Caco-2 (cell line): ENCODE measurements around the gene TIRAP. TPM values are rescaled to one million over a fixed set of nuclear protein-coding genes. Genes with fewer than 3 reads are reported as not detected.

ENCODE experiments used
- BruUV-seq: library from RNA; stranded (reverse); fragments of 400-500 nt; replicated peaks from 2 replicates; lab custom pipeline; 2021; lab: Mats Ljungman, UMichigan
- CTCF ChIA-PET: fragments of 300-600 bp; sonication (Branson Sonifier 250); formaldehyde crosslinking; loops from one replicate; lab custom pipeline; 2022; ENCODE audit warnings: antibody characterized with exemption; lab: Charles Lee
- POLR2A ChIA-PET: fragments of 300-600 bp; sonication (Branson Sonifier 250); formaldehyde crosslinking; loops from one replicate; lab custom pipeline; 2022; ENCODE audit warnings: antibody characterized with exemption; lab: Charles Lee
- DNase-seq, 2 experiments: peaks; one replicate each; pipeline versions ENCODE4 v3.0.0 to v3.0.0-alpha.2; 2020 to 2022
- H3K27me3 ChIP-seq: replicated peaks from 2 replicates; pipeline ENCODE4 v1.6.0; 2011; ENCODE audit warnings: low read length; ENCODE audit not compliant: control insufficient read depth, insufficient read depth
- H3K36me3 ChIP-seq: 2 replicates; pipeline ENCODE4 v1.5.1; 2011; ENCODE audit warnings: low read length; ENCODE audit not compliant: control insufficient read depth, insufficient read depth
- H3K4me1 ChIP-seq: fragments of 250-450 bp; sonication (Bioruptor Pico); 2 replicates; pipeline ENCODE4 v1.5.1; 2020; ENCODE audit warnings: mild to moderate bottlenecking
- H3K4me3 ChIP-seq: 2 replicates; pipeline ENCODE4 v1.5.1; 2011; ENCODE audit warnings: low read depth, mild to moderate bottlenecking, control low read depth, low read length
- H3K9me3 ChIP-seq: fragments of 250-450 bp; sonication (Bioruptor Pico); 2 replicates; pipeline ENCODE4 v1.5.1; 2020; ENCODE audit warnings: mild to moderate bottlenecking, moderate library complexity
- H3K27ac Mint-ChIP-seq: one replicate; pipeline ENCODE4 v1.8.0; 2022; ENCODE audit warnings: mixed read lengths; ENCODE audit not compliant: unreplicated experiment
- H3K27me3 Mint-ChIP-seq: one replicate; pipeline ENCODE4 v1.8.0; 2022; ENCODE audit warnings: mixed read lengths; ENCODE audit not compliant: insufficient read depth, unreplicated experiment
- H3K36me3 Mint-ChIP-seq: one replicate; pipeline ENCODE4 v1.8.0; 2022; ENCODE audit warnings: mild to moderate bottlenecking, mixed read lengths; ENCODE audit not compliant: insufficient read depth, unreplicated experiment
- H3K4me1 Mint-ChIP-seq: one replicate; pipeline ENCODE4 v1.8.0; 2022; ENCODE audit warnings: low read depth, mixed read lengths; ENCODE audit not compliant: unreplicated experiment
- H3K4me3 Mint-ChIP-seq: one replicate; pipeline ENCODE4 v1.8.0; 2022; ENCODE audit warnings: mild to moderate bottlenecking, moderate library complexity, mixed read lengths; ENCODE audit not compliant: unreplicated experiment
- H3K9me3 Mint-ChIP-seq: one replicate; pipeline ENCODE4 v1.8.0; 2022; ENCODE audit warnings: mixed read lengths; ENCODE audit not compliant: unreplicated experiment
- intact Hi-C: fragments of 100-400 bp; cut with micrococcal nuclease; formaldehyde crosslinking; loops from one replicate; pipeline ENCODE4 v1.10.0; 2022; ENCODE audit not compliant: unreplicated experiment
- total RNA-seq: library from RNA; stranded (reverse); gene quantifications from 2 replicates; pipeline ENCODE4 v1.2.3, GENCODE V29; 2022
- TF ChIP-seq, protein P1 (sequence below), 2 experiments: fragments of 200-600 bp in 1 of 2; IDR thresholded peaks; 1 replicate in 1 of 2; 2 replicates in 1 of 2; pipeline versions ENCODE4 v1.5.1 to v1.8.0; 2011 to 2022; ENCODE audit warnings: antibody characterized with exemption in 1 of 2, control low read depth in 1 of 2, inconsistent platforms in 1 of 2, low read depth in 1 of 2, low read length in 1 of 2, mild to moderate bottlenecking in 1 of 2, moderate library complexity in 1 of 2; ENCODE audit not compliant: insufficient read depth in 1 of 2, severe bottlenecking in 1 of 2, unreplicated experiment in 1 of 2

The TIRAP gene
- total RNA-seq, 1 experiment from 2014 or later = 25.1 TPM

GRCh38 chr11:126277780-126278179, 5.1 kb upstream of the TIRAP start:
- POLR2A ChIA-PET = no interaction called here
- BruUV-seq = no TSS peak

GRCh38 chr11:126279191-126279590, 3.7 kb upstream of the TIRAP start:
- no peaks in the 10 kb centered on the region for H3K27me3 ChIP-seq
- no TSS peak for BruUV-seq
- H3K4me3 Mint-ChIP-seq = no peak overlapping the region
- ChIA-PET CTCF (interaction anchor here (0.6 kb wide), 1 partner anchor 828 kb away, joined by 3 read pairs; no protein-coding TSS in a partner anchor), POLR2A (no interaction called here)
- intact Hi-C loops = no loop called here
- peaks cover 7% of the 10 kb centered on the region; the same call in 1 of the 2 replicates for H3K36me3 ChIP-seq
- H3K27me3 Mint-ChIP-seq = no peaks in the 10 kb centered on the region
- H3K4me1 ChIP-seq = peaks cover 7% of the 10 kb centered on the region
- H3K9me3 Mint-ChIP-seq = no peaks in the 10 kb centered on the region
- no peak for DNase-seq
- no peaks in the 10 kb centered on the region for H3K9me3 ChIP-seq
- peaks cover 38% of the 10 kb centered on the region for H3K36me3 Mint-ChIP-seq
- no peak overlapping the region for H3K4me3 ChIP-seq
- H3K27ac Mint-ChIP-seq = no peak overlapping the region
- peaks cover 11% of the 10 kb centered on the region for H3K4me1 Mint-ChIP-seq
- TF ChIP-seq, protein P1, sequence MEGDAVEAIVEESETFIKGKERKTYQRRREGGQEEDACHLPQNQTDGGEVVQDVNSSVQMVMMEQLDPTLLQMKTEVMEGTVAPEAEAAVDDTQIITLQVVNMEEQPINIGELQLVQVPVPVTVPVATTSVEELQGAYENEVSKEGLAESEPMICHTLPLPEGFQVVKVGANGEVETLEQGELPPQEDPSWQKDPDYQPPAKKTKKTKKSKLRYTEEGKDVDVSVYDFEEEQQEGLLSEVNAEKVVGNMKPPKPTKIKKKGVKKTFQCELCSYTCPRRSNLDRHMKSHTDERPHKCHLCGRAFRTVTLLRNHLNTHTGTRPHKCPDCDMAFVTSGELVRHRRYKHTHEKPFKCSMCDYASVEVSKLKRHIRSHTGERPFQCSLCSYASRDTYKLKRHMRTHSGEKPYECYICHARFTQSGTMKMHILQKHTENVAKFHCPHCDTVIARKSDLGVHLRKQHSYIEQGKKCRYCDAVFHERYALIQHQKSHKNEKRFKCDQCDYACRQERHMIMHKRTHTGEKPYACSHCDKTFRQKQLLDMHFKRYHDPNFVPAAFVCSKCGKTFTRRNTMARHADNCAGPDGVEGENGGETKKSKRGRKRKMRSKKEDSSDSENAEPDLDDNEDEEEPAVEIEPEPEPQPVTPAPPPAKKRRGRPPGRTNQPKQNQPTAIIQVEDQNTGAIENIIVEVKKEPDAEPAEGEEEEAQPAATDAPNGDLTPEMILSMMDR (IDR thresholded peaks at IDR 0.05; ENCODE audit: insufficient read depth in 1 of 2, low read depth in 1 of 2, low read length in 1 of 2, severe bottlenecking in 1 of 2, unreplicated experiment in 1 of 2) = no peak

More at GRCh38 chr11:126277780-126278179, 5.1 kb upstream of the TIRAP start:
- Histone ChIP-seq H3K36me3 (peaks cover 11% of the 10 kb centered on the region), H3K27me3 (no peaks in the 10 kb centered on the region), H3K4me1 (peaks cover 7% of the 10 kb centered on the region), H3K9me3 (no peaks in the 10 kb centered on the region), H3K4me3 (no peak overlapping the region)
- CTCF ChIA-PET = no interaction called here
- no peaks in the 10 kb centered on the region for H3K9me3 Mint-ChIP-seq
- TF ChIP-seq, protein P1 (IDR thresholded peaks at IDR 0.05; ENCODE audit: insufficient read depth in 1 of 2, low read depth in 1 of 2, low read length in 1 of 2, severe bottlenecking in 1 of 2, unreplicated experiment in 1 of 2) = no peak
- no peak for DNase-seq
- H3K4me3 Mint-ChIP-seq = no peak overlapping the region
- peaks cover 11% of the 10 kb centered on the region for H3K4me1 Mint-ChIP-seq
- intact Hi-C loops = no loop called here
- no peak overlapping the region for H3K27ac Mint-ChIP-seq
- peaks cover 46% of the 10 kb centered on the region for H3K36me3 Mint-ChIP-seq
- no peaks in the 10 kb centered on the region for H3K27me3 Mint-ChIP-seq

GRCh38 chr11:126280595-126280994, 2.3 kb upstream of the TIRAP start:
- ChIA-PET CTCF (no interaction called here), POLR2A (no interaction called here)
- intact Hi-C loops = no loop called here
- H3K4me1 ChIP-seq = peaks cover 7% of the 10 kb centered on the region
- Mint-ChIP-seq H3K27me3 (no peaks in the 10 kb centered on the region), H3K27ac (no peak overlapping the region), H3K4me1 (peaks cover 11% of the 10 kb centered on the region), H3K36me3 (peaks cover 24% of the 10 kb centered on the region), H3K9me3 (no peaks in the 10 kb centered on the region), H3K4me3 (no peak overlapping the region)
- H3K36me3 ChIP-seq = peaks cover 3% of the 10 kb centered on the region; the same call in 1 of the 2 replicates
- TF ChIP-seq, protein P1 (IDR thresholded peaks at IDR 0.05; ENCODE audit: insufficient read depth in 1 of 2, low read depth in 1 of 2, low read length in 1 of 2, severe bottlenecking in 1 of 2, unreplicated experiment in 1 of 2) = no peak
- DNase-seq = no peak
- BruUV-seq = no TSS peak
- no peaks in the 10 kb centered on the region for H3K27me3 ChIP-seq
- H3K4me3 ChIP-seq = no peak overlapping the region
- H3K9me3 ChIP-seq = no peaks in the 10 kb centered on the region
